HG03159 (cell line): ENCODE results near the gene FGF22.
A peak's percentile ranks its signal among the peaks of the same experiment; 100 is the strongest.

Experiments
- ATAC-seq: cut with Tn5 transposase; IDR thresholded peaks from one replicate; pipeline ENCODE4 v1.9.1; 2021; ENCODE audit warnings: mild to moderate bottlenecking, moderate library complexity; ENCODE audit not compliant: unreplicated experiment

Gene FGF22

GRCh38 chr19:676339-677105 lies 36.8 kb downstream of the FGF22 start, which contains the start of gene FSTL3:
TSS of gene FSTL3 (plus strand) at chr19:676392. CDS start at chr19:676424, 32 bp downstream.
- ATAC-seq: no peak

DNA sequence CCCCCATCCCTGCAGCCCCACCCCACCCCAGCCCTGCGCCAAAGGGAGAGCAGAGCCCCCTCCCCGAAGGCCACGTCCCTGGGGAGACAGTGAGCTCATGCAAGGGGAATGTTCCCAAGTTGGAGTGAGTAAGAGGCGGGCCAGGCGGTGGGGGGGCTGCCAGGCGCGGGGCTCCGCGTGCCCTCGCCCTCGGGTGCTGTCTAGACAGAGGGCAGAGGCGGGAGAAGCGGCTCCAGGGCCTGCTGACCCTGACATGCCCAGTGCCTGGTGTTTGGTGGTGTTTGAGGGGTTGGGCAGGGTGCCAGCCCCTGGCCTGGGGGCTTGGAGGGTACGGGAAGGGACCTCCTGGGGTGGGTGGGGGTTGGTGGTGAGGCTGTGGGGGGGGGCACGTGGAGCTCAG lies 37.5 kb downstream of the FGF22 start:
- no peak for ATAC-seq

DNA sequence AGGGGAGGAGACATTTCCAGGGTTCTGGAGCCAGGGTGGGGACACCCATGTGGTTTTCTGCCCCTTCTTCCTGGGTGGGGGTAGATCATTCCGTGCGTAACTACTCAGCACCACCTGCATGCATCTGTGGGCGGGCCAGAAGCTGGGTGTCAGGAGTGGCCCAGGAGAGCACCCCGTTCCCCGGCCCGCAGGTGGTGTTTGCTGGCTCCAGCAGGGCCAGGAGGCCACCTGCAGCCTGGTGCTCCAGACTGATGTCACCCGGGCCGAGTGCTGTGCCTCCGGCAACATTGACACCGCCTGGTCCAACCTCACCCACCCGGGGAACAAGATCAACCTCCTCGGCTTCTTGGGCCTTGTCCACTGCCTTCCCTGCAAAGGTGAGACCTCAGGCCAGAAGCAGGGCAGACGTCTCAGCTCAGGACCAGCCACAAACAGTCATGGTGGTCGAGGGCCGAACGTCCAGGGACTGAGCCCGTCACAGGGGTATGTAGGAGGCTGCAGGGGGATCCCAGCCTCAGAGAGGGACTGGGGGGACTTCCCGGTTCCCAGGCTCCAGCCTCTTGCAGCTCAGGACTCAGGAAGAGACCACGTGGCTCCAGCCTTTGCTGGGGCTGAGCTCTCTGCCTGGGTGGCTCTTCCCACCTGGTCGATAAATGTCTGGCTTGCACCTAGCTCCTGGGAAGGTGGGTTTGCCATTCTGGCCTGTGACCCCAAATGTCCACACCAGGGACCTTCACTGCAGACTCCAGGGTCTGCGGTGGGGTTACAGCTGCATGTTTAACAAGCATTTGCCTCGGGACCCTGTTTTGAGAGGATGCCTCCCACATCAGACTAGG lies 38.1 kb downstream of the FGF22 start:
- no peak for ATAC-seq

DNA sequence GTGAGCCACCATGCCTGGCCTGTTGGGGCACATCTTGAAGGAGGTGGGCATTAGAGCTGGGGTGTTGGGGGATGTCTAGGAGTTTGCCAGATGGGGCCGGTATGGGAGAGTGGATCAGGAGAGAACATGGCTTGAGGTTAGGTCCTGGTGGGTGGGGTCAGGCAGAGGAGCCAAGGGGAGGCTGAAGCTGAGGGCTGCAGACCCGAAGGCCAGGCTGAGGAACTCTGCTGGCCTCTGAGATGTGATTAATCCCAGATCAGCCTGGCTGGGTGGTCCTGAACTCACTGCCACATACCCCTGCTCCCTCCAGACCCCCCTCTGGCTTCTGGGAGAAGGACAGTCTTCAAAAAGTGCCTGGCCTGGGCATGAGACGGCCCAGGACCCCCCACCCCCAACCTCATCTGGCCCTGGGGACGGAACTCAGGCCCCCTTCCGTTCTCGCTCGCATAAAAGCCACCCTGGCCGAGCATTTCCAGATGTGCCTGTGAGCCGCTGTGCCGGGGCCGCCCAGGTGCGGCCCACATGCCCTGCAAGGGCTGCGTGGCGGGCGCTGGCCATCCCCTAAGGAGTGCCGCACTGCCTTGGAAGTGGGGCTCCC lies 39.2 kb downstream of the FGF22 start:
- no peak for ATAC-seq

DNA sequence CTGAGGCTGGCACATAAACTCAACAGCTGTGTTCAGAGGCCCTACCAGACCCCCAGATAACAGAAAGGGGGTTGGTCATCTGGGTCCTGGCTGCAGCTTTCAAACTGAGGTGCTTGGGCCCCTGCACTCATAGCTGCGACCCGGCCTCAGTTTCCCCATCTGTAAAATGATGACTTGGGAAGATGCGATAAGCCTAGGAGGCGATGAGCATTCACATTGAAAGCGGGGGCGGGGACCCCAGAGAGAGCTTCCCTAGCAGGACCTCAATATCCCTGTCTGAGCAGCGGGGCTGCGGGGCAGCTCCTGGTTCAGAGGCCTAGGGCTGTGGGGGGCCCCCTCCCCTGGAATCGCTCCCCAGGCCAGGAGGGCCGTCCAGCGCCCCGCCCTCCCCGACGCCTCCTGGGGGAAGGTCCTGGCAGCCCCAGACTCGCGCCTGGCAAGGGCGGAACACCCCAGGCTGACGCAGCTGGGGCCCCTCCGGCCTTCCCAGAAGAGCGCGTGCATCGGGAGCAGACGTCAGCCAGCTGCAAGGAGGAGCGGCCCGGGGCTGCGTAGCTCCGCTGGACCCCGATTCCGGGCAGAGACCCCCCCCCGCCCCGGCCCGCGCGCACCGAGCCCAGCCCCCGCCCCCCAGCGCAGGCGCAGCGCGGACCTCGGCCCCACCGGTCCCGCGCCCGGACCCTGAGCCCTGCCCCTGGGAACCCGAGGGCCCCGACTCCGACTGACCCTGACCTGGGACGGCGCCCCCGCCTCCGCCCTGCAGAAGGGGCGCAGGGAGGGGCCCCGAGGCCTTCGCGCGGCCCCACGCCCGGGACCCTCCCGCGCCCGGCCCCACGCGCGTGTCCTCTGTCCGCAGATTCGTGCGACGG lies 40.0 kb downstream of the FGF22 start:
- peak; percentile 9 for ATAC-seq

- ATAC-seq: peak; percentile 71
These were observed 40.8 kb downstream of the FGF22 start for GRCh38 chr19:680287-681028.

GRCh38 chr19:681029-682019 lies 41.6 kb downstream of the FGF22 start:
- no peak for ATAC-seq

GRCh38 chr19:682678-683320 lies 43.1 kb downstream of the FGF22 start:
- ATAC-seq: no peak

GRCh38 chr19:685454-685931 lies 45.8 kb downstream of the FGF22 start:
- no peak for ATAC-seq

DNA sequence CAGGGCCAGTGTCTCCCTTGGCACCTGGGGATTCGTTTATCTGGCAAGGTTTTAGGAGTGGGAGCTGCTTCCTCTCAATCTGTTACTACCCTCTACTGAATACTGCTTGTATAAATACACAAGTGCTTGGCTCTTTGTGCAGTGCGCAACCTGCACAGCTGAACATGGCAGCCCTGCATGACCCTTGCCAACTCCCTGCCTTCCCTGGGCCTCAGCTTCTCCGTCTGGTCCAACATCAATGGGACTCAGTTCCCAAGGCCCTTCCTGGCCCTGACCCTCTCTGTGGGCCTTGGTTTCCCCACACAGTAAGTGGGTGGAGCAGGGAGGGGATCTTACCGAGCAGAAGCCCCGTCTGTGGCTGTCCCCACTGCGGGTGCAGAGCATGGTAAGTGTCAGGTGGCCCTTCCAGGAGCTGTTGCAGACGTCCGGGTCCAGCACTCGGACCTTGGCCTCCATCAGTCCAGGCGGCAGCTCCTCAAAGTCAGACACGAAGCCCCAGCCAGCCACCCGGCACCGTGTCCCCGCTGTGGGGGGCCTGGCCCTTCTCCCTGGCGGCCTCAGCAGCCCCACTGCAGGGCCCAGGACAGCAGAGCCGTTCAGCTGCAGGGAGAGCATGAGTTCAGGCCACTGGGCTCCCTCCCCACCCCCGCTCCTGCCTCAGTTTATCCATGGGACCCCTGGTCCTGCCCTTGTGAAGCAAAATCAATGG lies 47.1 kb downstream of the FGF22 start:
- no peak for ATAC-seq

DNA sequence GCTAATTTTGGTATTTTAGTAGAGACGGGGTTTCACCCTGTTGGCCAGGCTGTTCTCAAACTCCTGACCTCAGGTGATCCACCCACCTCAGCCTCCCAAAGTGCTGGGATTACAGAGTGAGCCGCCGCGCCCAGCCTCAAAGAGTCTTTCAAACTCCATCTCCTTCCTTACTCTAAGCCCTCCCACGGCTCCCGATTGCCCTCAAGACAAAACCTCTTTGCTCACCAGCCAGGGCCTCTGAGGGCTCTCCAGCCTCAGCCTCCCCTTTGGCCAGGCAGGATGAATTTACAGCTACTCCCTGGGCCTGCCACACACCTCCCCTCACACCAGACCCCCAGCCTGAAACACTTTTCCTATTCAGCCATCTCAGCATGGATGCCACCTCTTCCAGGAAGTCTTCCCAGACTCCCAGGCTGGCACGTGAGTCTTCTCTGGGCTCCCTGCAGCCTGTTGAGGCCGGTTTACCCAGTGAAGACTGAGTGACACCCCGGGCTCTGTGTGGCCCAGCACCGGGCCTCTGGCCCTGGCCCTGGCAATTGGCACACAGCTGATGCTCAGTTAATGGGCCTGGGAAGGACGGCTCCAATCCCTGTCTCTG lies 48.0 kb downstream of the FGF22 start:
- no peak for ATAC-seq

DNA sequence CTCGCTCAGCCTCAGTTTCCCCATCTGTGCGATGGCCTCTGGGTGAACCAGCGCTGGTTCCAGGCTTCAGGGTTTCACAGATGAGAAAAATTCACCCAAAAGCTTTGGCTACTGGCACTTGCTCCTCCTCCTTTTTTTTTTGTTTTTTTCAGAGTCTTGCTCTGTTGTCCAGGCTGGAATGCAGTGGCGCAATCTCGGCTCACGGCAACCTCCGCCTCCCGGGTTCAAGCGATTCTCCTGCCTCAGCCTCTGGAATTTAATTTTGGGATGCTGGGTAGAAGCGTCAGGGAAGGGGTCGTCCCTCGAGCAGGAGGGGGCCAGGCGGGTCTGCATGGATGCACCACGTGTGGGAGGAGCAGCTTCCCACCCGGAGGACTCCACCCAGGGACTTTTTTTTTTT lies 48.5 kb downstream of the FGF22 start:
- no peak for ATAC-seq

GRCh38 chr19:688992-689391 lies 49.3 kb downstream of the FGF22 start:
- ATAC-seq: no peak

- no peak for ATAC-seq
These were observed 50.5 kb downstream of the FGF22 start for GRCh38 chr19:690203-690602.
